Neural crest cell (in vitro differentiated cells): ENCODE measurements around the gene ADCY5. TPM values are rescaled to one million over a fixed set of nuclear protein-coding genes. Genes with fewer than 3 reads are reported as not detected.

ENCODE experiments used
- DNase-seq: peaks from one replicate; pipeline ENCODE4 v3.0.0; 2021; ENCODE audit warnings: low read depth, mixed read lengths, low spot score
- H3K27ac Mint-ChIP-seq: one replicate; pipeline ENCODE4 v1.8.0; 2021; ENCODE audit warnings: mild to moderate bottlenecking, mixed read lengths; ENCODE audit not compliant: unreplicated experiment
- H3K27me3 Mint-ChIP-seq: 2 replicates; pipeline ENCODE4 v1.8.0; 2021; ENCODE audit warnings: low read depth, mild to moderate bottlenecking, mixed read lengths
- H3K36me3 Mint-ChIP-seq: 2 replicates; pipeline ENCODE4 v1.8.0; 2021; ENCODE audit warnings: low read depth, mild to moderate bottlenecking, mixed read lengths
- H3K4me1 Mint-ChIP-seq: 2 replicates; pipeline ENCODE4 v1.8.0; 2021; ENCODE audit warnings: mixed read lengths
- H3K4me3 Mint-ChIP-seq: one replicate; pipeline ENCODE4 v1.8.0; 2021; ENCODE audit warnings: mild to moderate bottlenecking, mixed read lengths
- H3K9me3 Mint-ChIP-seq: 2 replicates; pipeline ENCODE4 v1.8.0; 2021; ENCODE audit warnings: mixed read lengths
- CTCF ChIP-seq: fragments of 200-600 bp; sonication (generic); conservative IDR thresholded peaks from 2 replicates; pipeline ENCODE4 v1.5.0; 2021; ENCODE audit warnings: antibody characterized with exemption, mild to moderate bottlenecking
- total RNA-seq: library from RNA; stranded (reverse); gene quantifications from 2 replicates; pipeline ENCODE4 v1.2.1, GENCODE V29; 2021

The ADCY5 gene
- total RNA-seq, 1 donor from 2014 or later: 2.2 TPM

DNA sequence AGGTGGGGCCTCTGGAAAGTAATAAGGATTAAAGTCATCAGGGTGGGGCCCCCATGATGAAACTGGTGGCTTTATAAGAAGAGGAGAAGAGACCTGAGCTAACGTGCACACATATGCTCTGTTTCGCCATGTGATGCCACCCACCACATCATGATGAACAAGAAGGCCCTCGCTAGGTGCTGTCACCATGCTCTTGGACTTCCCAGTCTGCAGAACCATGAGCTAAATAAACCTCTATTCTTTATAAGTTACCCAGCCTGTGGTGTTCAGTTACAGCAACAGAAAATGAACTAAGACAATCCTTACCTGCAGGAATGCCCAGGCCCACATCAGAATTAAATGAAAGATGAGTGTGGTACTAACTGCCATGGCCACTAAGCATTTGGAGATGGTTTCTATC, 79.8 kb downstream of the ADCY5 start:
- Mint-ChIP-seq H3K4me1 (no peaks in the 10 kb centered on the region), H3K27ac (no peak overlapping the region), H3K27me3 (no peaks in the 10 kb centered on the region), H3K4me3 (no peak overlapping the region), H3K36me3 (no peaks in the 10 kb centered on the region), H3K9me3 (no peaks in the 10 kb centered on the region)
- TF ChIP-seq CTCF: no peak
- DNase-seq: no peak

- DNase-seq: no peak
- Mint-ChIP-seq H3K27ac (no peak overlapping the region), H3K9me3 (no peaks in the 10 kb centered on the region), H3K4me3 (no peak overlapping the region), H3K36me3 (no peaks in the 10 kb centered on the region), H3K27me3 (no peaks in the 10 kb centered on the region), H3K4me1 (no peaks in the 10 kb centered on the region)
- TF ChIP-seq CTCF: no peak
These were observed 81.3 kb downstream of the ADCY5 start for GRCh38 chr3:123367467-123368154.

DNA sequence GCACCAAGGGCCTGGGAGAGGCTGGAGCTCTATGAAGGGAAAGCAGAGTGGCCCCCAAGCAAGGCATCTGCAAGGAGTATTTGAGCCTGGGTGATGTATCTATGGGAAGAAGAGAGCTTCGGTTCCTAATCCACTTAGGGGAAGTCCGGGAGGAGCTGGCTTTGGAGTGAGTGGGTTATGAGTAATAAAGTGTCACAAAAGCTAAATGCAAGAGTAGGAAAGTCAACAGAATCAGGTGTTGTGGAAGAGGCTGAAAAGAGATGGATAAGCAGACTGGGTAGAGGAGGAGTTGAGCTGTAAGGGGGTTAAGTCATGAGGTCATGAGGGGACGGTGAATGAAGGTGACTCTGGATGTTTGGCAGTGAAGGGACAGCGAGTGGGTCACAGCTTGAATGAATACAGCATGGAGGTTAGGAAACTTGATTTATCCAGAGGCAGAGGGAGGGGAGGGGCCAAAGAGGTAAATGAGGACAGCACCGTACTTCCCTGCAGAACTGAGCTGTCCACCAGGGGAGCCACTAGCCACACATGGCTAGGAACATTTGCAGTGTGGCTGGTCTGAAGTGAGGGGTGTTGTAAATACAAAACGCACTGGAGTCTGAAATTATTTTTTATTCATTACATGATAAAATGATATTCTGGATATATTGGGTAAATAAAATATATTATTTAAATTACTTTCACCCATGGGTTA, 83.3 kb downstream of the ADCY5 start:
- DNase-seq: peak; percentile 18
- H3K27me3 Mint-ChIP-seq: peaks cover 2% of the 10 kb centered on the region
- no peaks in the 10 kb centered on the region for H3K4me1 Mint-ChIP-seq
- no peaks in the 10 kb centered on the region for H3K36me3 Mint-ChIP-seq
- H3K4me3 Mint-ChIP-seq: no peak overlapping the region
- peak; percentile 65 for TF ChIP-seq CTCF
- no peaks in the 10 kb centered on the region for H3K9me3 Mint-ChIP-seq
- no peak overlapping the region for H3K27ac Mint-ChIP-seq

- Mint-ChIP-seq H3K27ac (no peak overlapping the region), H3K4me3 (no peak overlapping the region), H3K36me3 (no peaks in the 10 kb centered on the region), H3K27me3 (peaks cover 5% of the 10 kb centered on the region), H3K9me3 (no peaks in the 10 kb centered on the region), H3K4me1 (no peaks in the 10 kb centered on the region)
- DNase-seq: no peak
- TF ChIP-seq CTCF: peak; percentile 21
These were observed 87.8 kb downstream of the ADCY5 start for GRCh38 chr3:123361071-123361470.

GRCh38 chr3:123357275-123357674, 91.6 kb downstream of the ADCY5 start:
- no peaks in the 10 kb centered on the region for H3K4me1 Mint-ChIP-seq
- H3K27me3 Mint-ChIP-seq: peaks cover 5% of the 10 kb centered on the region
- no peaks in the 10 kb centered on the region for H3K36me3 Mint-ChIP-seq
- no peak for TF ChIP-seq CTCF
- H3K4me3 Mint-ChIP-seq: no peak overlapping the region
- DNase-seq: no peak
- H3K9me3 Mint-ChIP-seq: peaks cover 3% of the 10 kb centered on the region
- no peak overlapping the region for H3K27ac Mint-ChIP-seq
